Measurements from ENCODE around the gene CYP11A1.
"Not testable (repeated sequence)": the region's sequence is repeated elsewhere in the genome, so short reads cannot be mapped to it uniquely, and the experiment has no call there.

CYP11A1 gene

GRCh38 chr15:74365598-74366445 lies 1.6 kb downstream of the CYP11A1 start:
- TF ChIP-seq CTCF (IDR thresholded peaks at IDR 0.05): no peak
- peak overlapping the region; percentile 81 for H3K4me3 ChIP-seq
- H3K27ac ChIP-seq: peak overlapping the region in 1 of 2 donors; percentile 26
- DNase-seq (ENCODE audit: low spot score): peak; percentile 70

GRCh38 chr15:74364936-74365597 lies 2.4 kb downstream of the CYP11A1 start:
- peak overlapping the region in 1 of 2 donors; percentile 26 for H3K27ac ChIP-seq
- no peak for TF ChIP-seq CTCF (IDR thresholded peaks at IDR 0.05)
- H3K4me3 ChIP-seq: peak overlapping the region; percentile 81
- DNase-seq (ENCODE audit: low spot score): peak; percentile 69

- no peak overlapping the region for H3K4me3 ChIP-seq
- TF ChIP-seq CTCF (IDR thresholded peaks at IDR 0.05): no peak
- H3K27ac ChIP-seq: no peak overlapping the region
- no peak for DNase-seq (ENCODE audit: low spot score)
These were observed 5.0 kb downstream of the CYP11A1 start for GRCh38 chr15:74362482-74362881.

- H3K27ac ChIP-seq; H3K4me3 ChIP-seq; DNase-seq (ENCODE audit: low spot score): not testable (repeated sequence)
These were observed 6.6 kb downstream of the CYP11A1 start for GRCh38 chr15:74360855-74361254.

- not testable (repeated sequence) for H3K4me3 ChIP-seq, H3K27ac ChIP-seq
- peak; percentile 28 for DNase-seq (ENCODE audit: low spot score)
These were observed 8.1 kb downstream of the CYP11A1 start for GRCh38 chr15:74359376-74359775.

- peak; percentile 11 for DNase-seq (ENCODE audit: low spot score)
- H3K27ac ChIP-seq, H3K4me3 ChIP-seq: not testable (repeated sequence)
These were observed 9.9 kb downstream of the CYP11A1 start for GRCh38 chr15:74357514-74357913.

GRCh38 chr15:74356050-74356449 lies 11.4 kb downstream of the CYP11A1 start:
- H3K4me3 ChIP-seq, H3K27ac ChIP-seq: not testable (repeated sequence)
- DNase-seq (ENCODE audit: low spot score): peak; percentile 52

- H3K4me3 ChIP-seq, H3K27ac ChIP-seq: not testable (repeated sequence)
- peak; percentile 3 for DNase-seq (ENCODE audit: low spot score)
These were observed 13.5 kb downstream of the CYP11A1 start for GRCh38 chr15:74353992-74354391.

- Histone ChIP-seq H3K4me3 (no peak overlapping the region), H3K27ac (no peak overlapping the region)
- no peak for TF ChIP-seq CTCF (IDR thresholded peaks at IDR 0.05)
- peak; percentile 33 for DNase-seq (ENCODE audit: low spot score)
These were observed 15.0 kb downstream of the CYP11A1 start for GRCh38 chr15:74352393-74352910.

Data from coronary artery (tissue), 2 donors.